CD4-positive, alpha-beta T cell (primary cell): Measurements from ENCODE around the gene CBFA2T3. TPM values are rescaled to one million over a fixed set of nuclear protein-coding genes. Genes with fewer than 3 reads are reported as not detected.

Experiments used
- ATAC-seq: fragments of 200-7000 bp; cut with Tn5 transposase; one replicate; pipeline ENCODE4 v1.10.0; 2022; ENCODE audit warnings: mild to moderate bottlenecking; ENCODE audit not compliant: poor library complexity
- CTCF ChIA-PET: fragments of 350-600 bp; sonication (Branson Sonifier 250); formaldehyde crosslinking; loops from one replicate; lab custom pipeline; 2021; ENCODE audit warnings: antibody characterized with exemption, inconsistent platforms; lab: Charles Lee
- POLR2A ChIA-PET: fragments of 350-600 bp; sonication (Branson Sonifier 250); formaldehyde crosslinking; loops from one replicate; lab custom pipeline; 2021; ENCODE audit warnings: antibody characterized with exemption, inconsistent platforms; lab: Charles Lee
- DNase-seq, 14 experiments: peaks; one replicate each; pipeline ENCODE4 v3.0.0-alpha.2; 2013 to 2020; ENCODE audit warnings: mixed read lengths in 2 of 14
- H3K27ac ChIP-seq, 2 donors: one replicate each; pipeline versions ENCODE4 v1.5.1 to v1.7.0; 2013; ENCODE audit warnings: low read length in 2 of 2, low read depth in 1 of 2, mild to moderate bottlenecking in 1 of 2
- H3K27me3 ChIP-seq, 2 experiments: 1 replicate in 1 of 2; 2 replicates in 1 of 2; pipeline versions ENCODE4 v1.6.1 to v1.7.0; 2013; ENCODE audit warnings: low read length in 2 of 2, control low read depth in 1 of 2, mild to moderate bottlenecking in 1 of 2, moderate library complexity in 1 of 2; ENCODE audit not compliant: insufficient read depth in 2 of 2, control insufficient read depth in 1 of 2
- H3K36me3 ChIP-seq: one replicate; pipeline ENCODE4 v1.6.1; 2013; ENCODE audit warnings: low read length, control low read depth; ENCODE audit not compliant: insufficient read depth
- H3K4me1 ChIP-seq: one replicate; pipeline ENCODE4 v1.6.1; 2013; ENCODE audit warnings: low read length, control low read depth; ENCODE audit not compliant: insufficient read depth
- H3K4me3 ChIP-seq: one replicate; pipeline ENCODE4 v1.5.1; 2013; ENCODE audit warnings: mild to moderate bottlenecking, low read length, moderate library complexity
- H3K9me3 ChIP-seq, 2 experiments: 1 replicate in 1 of 2; 2 replicates in 1 of 2; pipeline versions ENCODE4 v1.6.1 to v1.7.0; 2013; ENCODE audit warnings: low read length in 2 of 2, mild to moderate bottlenecking in 2 of 2, control low read depth in 1 of 2, moderate library complexity in 1 of 2; ENCODE audit not compliant: control insufficient read depth in 1 of 2, insufficient read depth in 1 of 2
- H3K27ac Mint-ChIP-seq: one replicate; pipeline ENCODE4 v1.8.0; 2020; ENCODE audit warnings: mixed read lengths
- H3K27me3 Mint-ChIP-seq: one replicate; pipeline ENCODE4 v1.8.0; 2021; ENCODE audit warnings: mixed read lengths
- H3K36me3 Mint-ChIP-seq: one replicate; pipeline ENCODE4 v1.8.0; 2021; ENCODE audit warnings: low read depth, mixed read lengths
- H3K4me1 Mint-ChIP-seq: one replicate; pipeline ENCODE4 v1.8.0; 2021; ENCODE audit warnings: low read depth, mixed read lengths
- H3K4me3 Mint-ChIP-seq: one replicate; pipeline ENCODE4 v1.8.0; 2020; ENCODE audit warnings: mild to moderate bottlenecking, mixed read lengths
- H3K9me3 Mint-ChIP-seq: one replicate; pipeline ENCODE4 v1.8.0; 2020; ENCODE audit warnings: mixed read lengths
- intact Hi-C, 2 experiments: fragments of 100-400 bp; cut with DNase I in 1 of 2; cut with micrococcal nuclease in 1 of 2; formaldehyde crosslinking; loops; one replicate each; pipeline versions ENCODE4 v1.15.1 to v1.9.0; 2023 to 2025; cut with DNase I, micrococcal nuclease
- total RNA-seq, 174 experiments: library from RNA in 2 of 174; stranded (reverse) in 2 of 174; gene quantifications; one replicate each; pipeline ENCODE4 v1.2.3 and lab custom pipeline; 2021 to 2026
- TF ChIP-seq, protein P1 (sequence below): fragments of 200-600 bp; IDR thresholded peaks from one replicate; pipeline ENCODE4 v1.8.0; 2022; ENCODE audit warnings: antibody characterized with exemption, mild to moderate bottlenecking

Gene CBFA2T3
- total RNA-seq, 2 experiments from 2014 or later = 0.80 to 1.6 TPM

DNA sequence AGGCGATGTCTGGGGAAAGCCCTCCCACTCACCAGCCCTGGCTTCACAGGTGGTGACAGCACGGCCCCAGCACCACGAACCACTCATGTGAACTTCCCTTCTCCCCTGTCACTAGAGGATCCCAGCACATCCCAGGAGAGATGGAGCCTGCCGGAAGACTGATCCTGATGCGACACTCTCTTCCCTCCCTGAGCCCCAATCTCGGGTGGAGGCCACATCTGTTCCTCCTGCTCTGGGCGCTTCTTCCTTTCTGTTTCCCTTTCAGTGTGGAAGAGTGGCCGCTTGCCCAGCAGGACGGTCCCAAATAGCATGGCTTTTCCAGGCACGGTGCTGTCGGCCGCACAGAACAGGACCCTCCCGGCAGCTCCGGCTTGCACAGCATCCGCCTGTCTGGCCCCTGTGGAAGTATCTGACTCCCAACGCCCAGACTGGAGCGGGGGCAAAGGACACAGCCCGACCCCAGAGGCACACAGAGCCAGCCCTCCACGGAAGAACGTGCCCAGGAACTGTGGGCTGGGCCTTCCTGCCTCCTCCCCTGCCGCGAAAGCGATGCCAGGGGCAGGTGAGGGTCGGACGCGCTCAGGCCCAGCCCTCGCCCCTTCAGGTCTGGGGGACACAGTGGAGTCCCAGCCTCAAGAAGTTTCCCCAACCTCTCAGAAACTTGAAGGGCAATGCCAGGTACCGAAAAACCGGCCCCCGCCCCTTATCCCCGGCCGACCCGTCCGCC is 37.6 kb downstream of the CBFA2T3 start:
- Mint-ChIP-seq H3K9me3 (no peaks in the 10 kb centered on the region), H3K4me3 (peak overlapping the region; percentile 51), H3K27me3 (peaks cover 47% of the 10 kb centered on the region), H3K4me1 (peaks cover 8% of the 10 kb centered on the region), H3K27ac (no peak overlapping the region), H3K36me3 (no peaks in the 10 kb centered on the region)
- POLR2A ChIA-PET = no interaction called here
- DNase-seq (no peak), ATAC-seq (no peak)
- H3K9me3 ChIP-seq = peaks cover 0 to 47% of the 10 kb centered on the region in 2 experiments
- intact Hi-C loops = loop anchor here in 1 of 2 experiments (5.0 kb wide), 1 partner anchor 178 kb away; no protein-coding TSS in a partner anchor
- H3K36me3 ChIP-seq = no peaks in the 10 kb centered on the region
- H3K4me1 ChIP-seq = peaks cover 50% of the 10 kb centered on the region
- CTCF ChIA-PET = no interaction called here
- peak overlapping the region; percentile 33 for H3K4me3 ChIP-seq
- TF ChIP-seq, protein P1, sequence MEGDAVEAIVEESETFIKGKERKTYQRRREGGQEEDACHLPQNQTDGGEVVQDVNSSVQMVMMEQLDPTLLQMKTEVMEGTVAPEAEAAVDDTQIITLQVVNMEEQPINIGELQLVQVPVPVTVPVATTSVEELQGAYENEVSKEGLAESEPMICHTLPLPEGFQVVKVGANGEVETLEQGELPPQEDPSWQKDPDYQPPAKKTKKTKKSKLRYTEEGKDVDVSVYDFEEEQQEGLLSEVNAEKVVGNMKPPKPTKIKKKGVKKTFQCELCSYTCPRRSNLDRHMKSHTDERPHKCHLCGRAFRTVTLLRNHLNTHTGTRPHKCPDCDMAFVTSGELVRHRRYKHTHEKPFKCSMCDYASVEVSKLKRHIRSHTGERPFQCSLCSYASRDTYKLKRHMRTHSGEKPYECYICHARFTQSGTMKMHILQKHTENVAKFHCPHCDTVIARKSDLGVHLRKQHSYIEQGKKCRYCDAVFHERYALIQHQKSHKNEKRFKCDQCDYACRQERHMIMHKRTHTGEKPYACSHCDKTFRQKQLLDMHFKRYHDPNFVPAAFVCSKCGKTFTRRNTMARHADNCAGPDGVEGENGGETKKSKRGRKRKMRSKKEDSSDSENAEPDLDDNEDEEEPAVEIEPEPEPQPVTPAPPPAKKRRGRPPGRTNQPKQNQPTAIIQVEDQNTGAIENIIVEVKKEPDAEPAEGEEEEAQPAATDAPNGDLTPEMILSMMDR = no peak
- H3K27me3 ChIP-seq = peaks cover 66 to 71% of the 10 kb centered on the region in 2 experiments
- H3K27ac ChIP-seq = no peak overlapping the region

DNA sequence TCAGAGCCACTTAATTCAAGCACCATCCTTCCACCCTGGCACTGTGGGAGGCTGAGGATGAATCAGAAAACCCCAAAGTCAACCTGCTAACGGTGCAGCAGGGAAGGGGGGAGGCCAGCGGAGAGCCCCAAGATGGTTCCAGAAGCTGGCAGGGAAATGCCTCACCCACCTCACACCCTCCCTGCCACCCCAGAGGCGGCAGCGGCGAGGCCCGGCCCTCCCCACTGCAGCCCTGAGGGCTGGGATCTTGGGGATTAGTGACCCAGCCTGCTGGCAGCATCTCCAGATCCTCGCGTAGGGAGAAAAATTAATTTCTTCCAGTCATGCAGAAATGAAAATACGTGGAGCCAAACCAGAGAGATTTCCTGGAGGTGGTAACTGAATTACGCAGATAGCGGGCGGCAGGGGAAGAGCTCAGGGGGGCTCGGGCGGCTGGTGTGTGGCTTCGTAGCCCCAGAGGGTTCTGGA is 38.2 kb downstream of the CBFA2T3 start:
- POLR2A ChIA-PET = no interaction called here
- ATAC-seq (no peak), DNase-seq (no peak)
- Histone ChIP-seq H3K9me3 (peaks cover 0 to 47% of the 10 kb centered on the region in 2 experiments), H3K27ac (no peak overlapping the region), H3K36me3 (no peaks in the 10 kb centered on the region), H3K27me3 (peaks cover 66 to 71% of the 10 kb centered on the region in 2 experiments), H3K4me3 (no peak overlapping the region), H3K4me1 (peaks cover 50% of the 10 kb centered on the region)
- Mint-ChIP-seq H3K4me1 (peaks cover 8% of the 10 kb centered on the region), H3K4me3 (peak overlapping the region; percentile 51), H3K36me3 (no peaks in the 10 kb centered on the region), H3K27me3 (peaks cover 45% of the 10 kb centered on the region), H3K9me3 (no peaks in the 10 kb centered on the region), H3K27ac (no peak overlapping the region)
- TF ChIP-seq, protein P1 = no peak
- CTCF ChIA-PET = no interaction called here
- intact Hi-C loops = loop anchor here in 1 of 2 experiments (5.0 kb wide), 1 partner anchor 178 kb away; no protein-coding TSS in a partner anchor

DNA sequence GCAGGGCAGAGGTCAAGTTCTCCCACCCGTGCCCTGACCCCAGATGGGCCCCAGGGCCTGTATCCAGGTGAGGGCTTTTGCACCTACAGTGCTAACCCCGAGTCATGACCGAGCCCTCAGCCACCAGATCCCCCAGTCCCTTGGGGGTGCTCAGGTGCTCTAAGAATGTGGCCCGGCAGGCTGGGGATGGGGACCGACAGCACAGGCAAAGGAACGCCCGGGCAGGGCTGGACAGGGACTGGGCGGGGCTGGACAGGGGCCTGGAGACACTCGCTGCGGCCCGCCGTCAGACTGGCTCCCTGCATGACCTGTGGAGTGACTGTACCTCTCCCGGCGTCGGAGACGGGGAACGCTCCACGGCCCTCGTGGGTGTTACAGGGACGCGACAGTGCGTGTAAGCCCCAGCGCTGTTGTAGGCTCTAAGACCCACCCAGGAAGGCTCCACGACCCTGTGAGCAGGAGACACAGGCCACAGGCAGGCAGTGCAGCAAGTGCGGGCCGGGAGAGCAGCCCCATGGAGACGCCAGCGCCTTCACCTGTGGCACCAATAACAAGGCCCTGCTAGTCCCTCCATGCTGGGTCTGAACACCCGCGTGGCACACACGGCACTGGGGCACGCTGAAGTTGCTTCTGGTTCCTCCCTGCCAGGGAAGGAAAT is 38.8 kb downstream of the CBFA2T3 start:
- Mint-ChIP-seq H3K4me3 (no peak overlapping the region), H3K36me3 (no peaks in the 10 kb centered on the region), H3K9me3 (no peaks in the 10 kb centered on the region), H3K4me1 (peaks cover 8% of the 10 kb centered on the region), H3K27ac (no peak overlapping the region), H3K27me3 (peaks cover 41% of the 10 kb centered on the region)
- TF ChIP-seq, protein P1 = no peak
- H3K27me3 ChIP-seq = peaks cover 62 to 68% of the 10 kb centered on the region in 2 experiments
- H3K4me3 ChIP-seq = no peak overlapping the region
- POLR2A ChIA-PET = no interaction called here
- peaks cover 0 to 45% of the 10 kb centered on the region in 2 experiments for H3K9me3 ChIP-seq
- no peak overlapping the region for H3K27ac ChIP-seq
- DNase-seq (no peak), ATAC-seq (no peak)
- H3K36me3 ChIP-seq = no peaks in the 10 kb centered on the region
- intact Hi-C loops = loop anchor here in 1 of 2 experiments (5.0 kb wide), 1 partner anchor 179 kb away; no protein-coding TSS in a partner anchor
- H3K4me1 ChIP-seq = peaks cover 50% of the 10 kb centered on the region
- CTCF ChIA-PET = no interaction called here
